Stomach (tissue), 9 donors: Measurements from ENCODE around the gene NUP160. TPM values are rescaled to one million over a fixed set of nuclear protein-coding genes. Genes with fewer than 3 reads are reported as not detected.
A peak's percentile ranks its signal among the peaks of the same experiment; 100 is the strongest.

ENCODE experiments used
- DNase-seq, 2 donors: peaks; one replicate each; pipeline versions ENCODE4 v3.0.0 to v3.0.0-alpha.2; 2013 to 2019
- H3K27ac ChIP-seq, 5 donors: fragments of 200-600 bp in 4 of 5; sonication (generic) in 4 of 5; one replicate each; pipeline ENCODE4 v1.5.1; 2013 to 2019; ENCODE audit warnings: mild to moderate bottlenecking in 1 of 5, moderate library complexity in 1 of 5
- H3K27me3 ChIP-seq, 3 donors: fragments of 200-600 bp; sonication (generic); one replicate each; pipeline ENCODE4 v1.5.1; 2017 to 2019; ENCODE audit warnings: mixed run types in 1 of 3
- H3K36me3 ChIP-seq, 4 donors: fragments of 200-600 bp; sonication (generic); 1 replicate in 3 of 4; 2 replicates in 1 of 4; pipeline ENCODE4 v1.5.1; 2016 to 2019
- H3K4me1 ChIP-seq, 4 donors: fragments of 200-600 bp; sonication (generic); one replicate each; pipeline ENCODE4 v1.5.1; 2016 to 2019
- H3K4me3 ChIP-seq, 4 donors: fragments of 200-600 bp; sonication (generic) in 3 of 4; one replicate each; pipeline ENCODE4 v1.5.1; 2016 to 2019; ENCODE audit warnings: mild to moderate bottlenecking in 1 of 4
- H3K9me3 ChIP-seq, 4 donors: fragments of 200-600 bp; sonication (generic); one replicate each; pipeline ENCODE4 v1.5.1; 2016 to 2019
- CTCF ChIP-seq, 7 experiments: fragments of 450-650 bp in 4 of 7; fragments of 200-600 bp in 3 of 7; sonication (generic) in 3 of 7; IDR thresholded peaks; one replicate each; pipeline ENCODE4 v1.5.1; 2016 to 2019; ENCODE audit warnings: antibody characterized with exemption in 7 of 7, control low read depth in 2 of 7, mild to moderate bottlenecking in 1 of 7
- EP300 ChIP-seq: sonication (generic); formaldehyde crosslinking; IDR thresholded peaks from one replicate; pipeline ENCODE4 v1.6.1; 2017; ENCODE audit warnings: antibody characterized with exemption
- POLR2A ChIP-seq, 4 donors: fragments of 450-650 bp; IDR thresholded peaks; one replicate each; pipeline ENCODE4 v1.6.1; 2016; ENCODE audit warnings: antibody characterized with exemption in 4 of 4, control low read depth in 2 of 4, mild to moderate bottlenecking in 1 of 4, moderate library complexity in 1 of 4
- POLR2AphosphoS5 ChIP-seq, 3 donors: sonication (generic); formaldehyde crosslinking; IDR thresholded peaks; one replicate each; pipeline ENCODE4 v1.6.1; 2016; ENCODE audit warnings: antibody characterized with exemption in 3 of 3
- WGBS, 5 donors: extraction: QIAGEN DNeasy Blood & Tissue Kit in 3 of 5; methylation state at CpG; one replicate each; pipeline versions ENCODE4 v1.1.5 to v1.1.7; 2013 to 2018; 5-methylcytosine and 5-hydroxymethylcytosine counted together
- intact Hi-C: fragments of 100-400 bp; cut with DNase I; formaldehyde crosslinking; loops from one replicate; pipeline ENCODE4 v1.15.1; 2023; ENCODE audit warnings: low total_unique reads
- polyA plus RNA-seq, 3 donors: library from polyadenylated mRNA; stranded (reverse); fragments of 200-250 nt; gene quantifications; one replicate each; pipeline ENCODE4 v1.2.3, GENCODE V29; 2013
- total RNA-seq, 5 donors: library from RNA; depleted of rRNA; stranded (reverse); fragments of >200 nt; gene quantifications; one replicate each; pipeline versions ENCODE4 v1.1.0 to v1.2.3, GENCODE V29; 2014 to 2016
- donor health status: healthy with polysubstance abuse.
- donor health status: Bipolar disorder and iron deficiency.
- donor health status: healthy.

The NUP160 gene
- total and polyA plus RNA-seq, 8 donors, result 7.9 to 77.5 (median 12.0) TPM

DNA sequence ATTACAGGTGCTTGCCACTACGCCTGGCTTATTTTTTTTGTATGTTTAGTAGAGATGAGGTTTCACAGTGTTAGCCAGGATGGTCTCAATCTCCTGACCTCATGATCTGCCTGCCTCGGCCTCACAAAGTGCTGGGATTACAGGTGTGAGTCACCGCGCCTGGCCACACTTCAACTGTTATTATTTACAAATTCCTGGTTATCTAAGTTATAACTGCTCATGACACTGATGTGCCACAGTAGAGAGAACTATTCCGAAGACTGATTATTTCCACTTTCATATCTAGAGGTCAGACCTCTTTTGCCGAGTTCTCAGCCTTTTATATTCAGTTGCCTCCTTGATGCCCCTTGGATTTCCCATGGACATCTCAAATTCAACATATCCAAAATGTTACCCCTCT is 3.9 kb upstream of the NUP160 start:
- 82 to 86% (median 85%) methylated on average over 6 of the region's 6 CpGs for WGBS, 5 donors
- no peak for DNase-seq
- intact Hi-C loops, result no loop called here
- H3K9me3 ChIP-seq, result no peaks in the 10 kb centered on the region
- no peak overlapping the region for H3K4me3 ChIP-seq
- no peak for TF ChIP-seq CTCF (IDR thresholded peaks at IDR 0.05)
- no peak for TF ChIP-seq POLR2AphosphoS5 (IDR thresholded peaks at IDR 0.05)
- no peak for TF ChIP-seq EP300
- TF ChIP-seq POLR2A (IDR thresholded peaks at IDR 0.05), result no peak
- no peak overlapping the region for H3K27ac ChIP-seq
- H3K27me3 ChIP-seq, result no peaks in the 10 kb centered on the region
- peaks cover 5 to 21% (median 14%) of the 10 kb centered on the region in 4 donors for H3K4me1 ChIP-seq
- H3K36me3 ChIP-seq, result no peaks in the 10 kb centered on the region

GRCh38 chr11:47850337-47850736 is 2.2 kb upstream of the NUP160 start:
- no peak for DNase-seq
- no peak overlapping the region for H3K4me3 ChIP-seq
- H3K27me3 ChIP-seq, result no peaks in the 10 kb centered on the region
- no peak overlapping the region for H3K27ac ChIP-seq
- 28 to 58% (median 42%) methylated on average over 1 of the region's 1 CpG for WGBS, 5 donors
- no peaks in the 10 kb centered on the region for H3K9me3 ChIP-seq
- H3K4me1 ChIP-seq, result peaks cover 12 to 37% (median 26%) of the 10 kb centered on the region in 4 donors
- no peak for TF ChIP-seq CTCF (IDR thresholded peaks at IDR 0.05)
- intact Hi-C loops, result no loop called here
- H3K36me3 ChIP-seq, result peaks cover 0 to 5% (median 3%) of the 10 kb centered on the region in 4 donors

GRCh38 chr11:47848700-47849155 is 578 bp upstream of the NUP160 start:
- Histone ChIP-seq H3K27ac (peak overlapping the region; percentile 83 to 98 (median 96)), H3K36me3 (peaks cover 0 to 20% (median 19%) of the 10 kb centered on the region in 4 donors), H3K9me3 (no peaks in the 10 kb centered on the region), H3K27me3 (no peaks in the 10 kb centered on the region), H3K4me1 (peaks cover 18 to 51% (median 41%) of the 10 kb centered on the region in 4 donors), H3K4me3 (peak overlapping the region; percentile 79 to 90 (median 84))
- TF ChIP-seq EP300 (no peak), POLR2A (IDR thresholded peaks at IDR 0.05) (no peak), POLR2AphosphoS5 (IDR thresholded peaks at IDR 0.05) (no peak), CTCF (IDR thresholded peaks at IDR 0.05) (no peak)
- no peak for DNase-seq
- intact Hi-C loops, result no loop called here
- WGBS, 5 donors, result 1 to 6% (median 4%) methylated on average over 14 of the region's 14 CpGs

GRCh38 chr11:47847537-47847891 is 636 bp downstream of the NUP160 start:
- no peak for DNase-seq
- Histone ChIP-seq H3K9me3 (no peaks in the 10 kb centered on the region), H3K36me3 (peaks cover 5 to 32% (median 31%) of the 10 kb centered on the region in 4 donors), H3K4me1 (peaks cover 18 to 56% (median 45%) of the 10 kb centered on the region in 4 donors), H3K27ac (peak overlapping the region; percentile 83 to 98 (median 96)), H3K4me3 (peak overlapping the region; percentile 79 to 90 (median 84)), H3K27me3 (no peaks in the 10 kb centered on the region)
- WGBS, 5 donors, result 1 to 3% (median 2%) methylated on average over 8 of the region's 8 CpGs
- TF ChIP-seq CTCF (IDR thresholded peaks at IDR 0.05) (no peak), EP300 (no peak), POLR2AphosphoS5 (IDR thresholded peaks at IDR 0.05) (no peak), POLR2A (IDR thresholded peaks at IDR 0.05) (no peak)
- intact Hi-C loops, result no loop called here
